ENCODE measurements around the gene TRPV4. TPM values are rescaled to one million over a fixed set of nuclear protein-coding genes. Genes with fewer than 3 reads are reported as not detected.

Gene TRPV4
- total RNA-seq, 1 experiment from 2014 or later = 2.4 TPM

GRCh38 chr12:109813810-109814416, 19.3 kb downstream of the TRPV4 start:
- no peak overlapping the region for H3K4me3 ChIP-seq (ENCODE audit: low read length)
- no TSS peak for BruUV-seq (replicated peaks)
- no peaks in the 10 kb centered on the region for H3F3A ChIP-seq (ENCODE audit: low read length, unreplicated experiment)
- H3K4me1 ChIP-seq (ENCODE audit: insufficient read depth, low read length) = peaks cover 6% of the 10 kb centered on the region
- no peak overlapping the region for H2AFZ ChIP-seq (ENCODE audit: low read length)
- H3K36me3 ChIP-seq (ENCODE audit: low read depth, low read length) = no peaks in the 10 kb centered on the region
- H3K27ac ChIP-seq (ENCODE audit: low read length) = no peak overlapping the region
- no peak overlapping the region for H3K9ac ChIP-seq (ENCODE audit: low read length)
- ChIA-PET POLR2A (ENCODE audit: unreplicated experiment) (no interaction called here), CTCF (no interaction called here)
- H3K9me2 ChIP-seq (replicated peaks; ENCODE audit: low read length) = no peaks in the 10 kb centered on the region
- TF ChIP-seq CTCF (conservative IDR thresholded peaks at IDR 0.05; ENCODE audit: low read depth, low read length) (no peak), EZH2phosphoT487 (IDR thresholded peaks at IDR 0.05; ENCODE audit: borderline replicate concordance, low read length) (no peak), EZH2 (IDR thresholded peaks at IDR 0.05; ENCODE audit: low read length, unreplicated experiment) (no peak)
- H4K20me1 ChIP-seq (ENCODE audit: low read length) = no peaks in the 10 kb centered on the region
- no peak overlapping the region for H3K4me2 ChIP-seq (ENCODE audit: low read length)
- DNase-seq (no peak), ATAC-seq (no peak)
- intact Hi-C loops (cut with micrococcal nuclease) = no loop called here
- no peaks in the 10 kb centered on the region for H3K27me3 ChIP-seq (ENCODE audit: low read length)
- no peaks in the 10 kb centered on the region for H3K79me2 ChIP-seq (ENCODE audit: low read length)
- no peaks in the 10 kb centered on the region for H3K9me3 ChIP-seq (ENCODE audit: low read length)

GRCh38 chr12:109811624-109811995, 21.6 kb downstream of the TRPV4 start:
- DNase-seq (no peak), ATAC-seq (peak; percentile 59)
- H3K36me3 ChIP-seq (ENCODE audit: low read depth, low read length) = no peaks in the 10 kb centered on the region
- BruUV-seq (replicated peaks) = no TSS peak
- no peaks in the 10 kb centered on the region for H4K20me1 ChIP-seq (ENCODE audit: low read length)
- H3K9ac ChIP-seq (ENCODE audit: low read length) = no peak overlapping the region
- POLR2A ChIA-PET (ENCODE audit: unreplicated experiment) = interaction anchor here (0.6 kb wide), 1 partner anchor 313 kb away, joined by 3 read pairs; the partner anchor contains the start of gene IFT81
- H3K79me2 ChIP-seq (ENCODE audit: low read length) = no peaks in the 10 kb centered on the region
- no peak overlapping the region for H3K4me3 ChIP-seq (ENCODE audit: low read length)
- no peak overlapping the region for H3K4me2 ChIP-seq (ENCODE audit: low read length)
- H3K27ac ChIP-seq (ENCODE audit: low read length) = no peak overlapping the region
- H3F3A ChIP-seq (ENCODE audit: low read length, unreplicated experiment) = no peaks in the 10 kb centered on the region
- H2AFZ ChIP-seq (ENCODE audit: low read length) = no peak overlapping the region
- H3K9me2 ChIP-seq (replicated peaks; ENCODE audit: low read length) = no peaks in the 10 kb centered on the region
- H3K9me3 ChIP-seq (ENCODE audit: low read length) = no peaks in the 10 kb centered on the region
- TF ChIP-seq EZH2 (IDR thresholded peaks at IDR 0.05; ENCODE audit: low read length, unreplicated experiment) = no peak
- peak; percentile 44; the same call in 1 of the 2 replicates for TF ChIP-seq CTCF (conservative IDR thresholded peaks at IDR 0.05; ENCODE audit: low read depth, low read length)
- no peak for TF ChIP-seq EZH2phosphoT487 (IDR thresholded peaks at IDR 0.05; ENCODE audit: borderline replicate concordance, low read length)
- CTCF ChIA-PET = interaction anchor here (0.7 kb wide), 2 partner anchors 33 to 568 kb away, joined by 3 to 5 read pairs; no protein-coding TSS in a partner anchor
- H3K4me1 ChIP-seq (ENCODE audit: insufficient read depth, low read length) = no peaks in the 10 kb centered on the region
- intact Hi-C loops (cut with micrococcal nuclease) = no loop called here
- H3K27me3 ChIP-seq (ENCODE audit: low read length) = no peaks in the 10 kb centered on the region

GRCh38 chr12:109810954-109811623, 22.1 kb downstream of the TRPV4 start:
- Histone ChIP-seq H2AFZ (ENCODE audit: low read length) (no peak overlapping the region), H3K27ac (ENCODE audit: low read length) (no peak overlapping the region), H3K36me3 (ENCODE audit: low read depth, low read length) (no peaks in the 10 kb centered on the region), H3F3A (ENCODE audit: low read length, unreplicated experiment) (no peaks in the 10 kb centered on the region), H3K9ac (ENCODE audit: low read length) (no peak overlapping the region), H3K79me2 (ENCODE audit: low read length) (no peaks in the 10 kb centered on the region), H3K27me3 (ENCODE audit: low read length) (no peaks in the 10 kb centered on the region), H3K4me3 (ENCODE audit: low read length) (no peak overlapping the region), H3K9me3 (ENCODE audit: low read length) (no peaks in the 10 kb centered on the region), H3K4me2 (ENCODE audit: low read length) (no peak overlapping the region), H4K20me1 (ENCODE audit: low read length) (no peaks in the 10 kb centered on the region), H3K4me1 (ENCODE audit: insufficient read depth, low read length) (no peaks in the 10 kb centered on the region), H3K9me2 (replicated peaks; ENCODE audit: low read length) (no peaks in the 10 kb centered on the region)
- ATAC-seq (no peak), DNase-seq (no peak)
- intact Hi-C loops (cut with micrococcal nuclease) = no loop called here
- ChIA-PET POLR2A (ENCODE audit: unreplicated experiment) (interaction anchor here (0.6 kb wide), 1 partner anchor 313 kb away, joined by 3 read pairs; the partner anchor contains the start of gene IFT81), CTCF (no interaction called here)
- no TSS peak for BruUV-seq (replicated peaks)
- TF ChIP-seq EZH2phosphoT487 (IDR thresholded peaks at IDR 0.05; ENCODE audit: borderline replicate concordance, low read length) (no peak), EZH2 (IDR thresholded peaks at IDR 0.05; ENCODE audit: low read length, unreplicated experiment) (no peak), CTCF (conservative IDR thresholded peaks at IDR 0.05; ENCODE audit: low read depth, low read length) (no peak)

All from PC-3 (cell line).